Stomach (tissue), 4 donors: ENCODE measurements around the gene SRC.

ENCODE experiments used
- EP300 ChIP-seq: sonication (generic); formaldehyde crosslinking; IDR thresholded peaks from one replicate; pipeline ENCODE4 v1.6.1; 2017; ENCODE audit warnings: antibody characterized with exemption
- POLR2A ChIP-seq, 4 donors: fragments of 450-650 bp; IDR thresholded peaks; one replicate each; pipeline ENCODE4 v1.6.1; 2016; ENCODE audit warnings: antibody characterized with exemption in 4 of 4, control low read depth in 2 of 4, mild to moderate bottlenecking in 1 of 4, moderate library complexity in 1 of 4
- POLR2AphosphoS5 ChIP-seq, 3 donors: sonication (generic); formaldehyde crosslinking; IDR thresholded peaks; one replicate each; pipeline ENCODE4 v1.6.1; 2016; ENCODE audit warnings: antibody characterized with exemption in 3 of 3
- TF ChIP-seq, protein P1 (sequence below), 7 experiments: fragments of 450-650 bp in 4 of 7; fragments of 200-600 bp in 3 of 7; sonication (generic) in 3 of 7; IDR thresholded peaks; one replicate each; pipeline ENCODE4 v1.5.1; 2016 to 2019; ENCODE audit warnings: antibody characterized with exemption in 7 of 7, control low read depth in 2 of 7, mild to moderate bottlenecking in 1 of 7

DNA sequence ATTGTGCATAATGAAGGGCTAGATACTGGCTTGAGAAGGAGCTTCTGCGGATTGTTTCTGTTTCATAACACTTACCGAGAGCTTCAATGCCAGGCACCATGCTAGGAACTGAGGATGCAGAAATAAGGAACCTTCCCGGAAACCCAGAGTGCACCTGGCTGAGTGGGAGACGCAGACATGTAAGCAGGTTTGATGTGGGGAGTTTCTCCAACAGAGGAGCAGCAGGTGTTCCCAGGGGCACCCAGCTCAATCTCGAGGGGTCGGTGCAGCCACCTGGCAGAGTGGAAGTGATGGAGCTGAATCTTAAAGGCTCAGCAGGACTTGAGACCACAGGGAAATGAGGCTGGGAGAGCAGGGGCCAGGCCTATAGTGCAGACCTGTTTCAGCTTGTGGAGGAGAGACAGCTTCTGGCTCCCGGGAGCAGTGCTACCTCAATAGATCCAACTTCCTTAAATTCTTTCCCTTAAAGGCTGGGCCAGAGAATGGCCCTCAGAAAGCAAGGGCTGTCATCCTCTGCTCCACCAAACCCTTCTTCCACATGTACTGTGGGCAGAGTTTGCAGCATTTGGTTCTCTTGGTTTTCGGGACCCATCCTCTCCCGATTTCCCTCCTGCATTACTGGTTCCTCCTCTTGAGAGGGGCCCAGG lies 27.8 kb upstream of the SRC start:
- TF ChIP-seq EP300: no peak
- TF ChIP-seq POLR2AphosphoS5 (IDR thresholded peaks at IDR 0.05): no peak
- TF ChIP-seq, protein P1, sequence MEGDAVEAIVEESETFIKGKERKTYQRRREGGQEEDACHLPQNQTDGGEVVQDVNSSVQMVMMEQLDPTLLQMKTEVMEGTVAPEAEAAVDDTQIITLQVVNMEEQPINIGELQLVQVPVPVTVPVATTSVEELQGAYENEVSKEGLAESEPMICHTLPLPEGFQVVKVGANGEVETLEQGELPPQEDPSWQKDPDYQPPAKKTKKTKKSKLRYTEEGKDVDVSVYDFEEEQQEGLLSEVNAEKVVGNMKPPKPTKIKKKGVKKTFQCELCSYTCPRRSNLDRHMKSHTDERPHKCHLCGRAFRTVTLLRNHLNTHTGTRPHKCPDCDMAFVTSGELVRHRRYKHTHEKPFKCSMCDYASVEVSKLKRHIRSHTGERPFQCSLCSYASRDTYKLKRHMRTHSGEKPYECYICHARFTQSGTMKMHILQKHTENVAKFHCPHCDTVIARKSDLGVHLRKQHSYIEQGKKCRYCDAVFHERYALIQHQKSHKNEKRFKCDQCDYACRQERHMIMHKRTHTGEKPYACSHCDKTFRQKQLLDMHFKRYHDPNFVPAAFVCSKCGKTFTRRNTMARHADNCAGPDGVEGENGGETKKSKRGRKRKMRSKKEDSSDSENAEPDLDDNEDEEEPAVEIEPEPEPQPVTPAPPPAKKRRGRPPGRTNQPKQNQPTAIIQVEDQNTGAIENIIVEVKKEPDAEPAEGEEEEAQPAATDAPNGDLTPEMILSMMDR (IDR thresholded peaks at IDR 0.05): no peak
- no peak for TF ChIP-seq POLR2A (IDR thresholded peaks at IDR 0.05)
